ENCODE data around the gene ITSN1.

The ITSN1 gene

GRCh38 chr21:33691945-33692603 is 49.8 kb downstream of the ITSN1 start:
- no peaks in the 10 kb centered on the region for H3K27me3 ChIP-seq
- H3K4me1 ChIP-seq (ENCODE audit: control insufficient read depth in 1 of 2, insufficient read depth in 1 of 2, low read depth in 1 of 2, low read length in 1 of 2): no peaks in the 10 kb centered on the region
- no peaks in the 10 kb centered on the region for H3K9me3 ChIP-seq
- H3K27ac ChIP-seq: no peak overlapping the region
- no peaks in the 10 kb centered on the region for H3K36me3 ChIP-seq
- TF ChIP-seq, protein P1, sequence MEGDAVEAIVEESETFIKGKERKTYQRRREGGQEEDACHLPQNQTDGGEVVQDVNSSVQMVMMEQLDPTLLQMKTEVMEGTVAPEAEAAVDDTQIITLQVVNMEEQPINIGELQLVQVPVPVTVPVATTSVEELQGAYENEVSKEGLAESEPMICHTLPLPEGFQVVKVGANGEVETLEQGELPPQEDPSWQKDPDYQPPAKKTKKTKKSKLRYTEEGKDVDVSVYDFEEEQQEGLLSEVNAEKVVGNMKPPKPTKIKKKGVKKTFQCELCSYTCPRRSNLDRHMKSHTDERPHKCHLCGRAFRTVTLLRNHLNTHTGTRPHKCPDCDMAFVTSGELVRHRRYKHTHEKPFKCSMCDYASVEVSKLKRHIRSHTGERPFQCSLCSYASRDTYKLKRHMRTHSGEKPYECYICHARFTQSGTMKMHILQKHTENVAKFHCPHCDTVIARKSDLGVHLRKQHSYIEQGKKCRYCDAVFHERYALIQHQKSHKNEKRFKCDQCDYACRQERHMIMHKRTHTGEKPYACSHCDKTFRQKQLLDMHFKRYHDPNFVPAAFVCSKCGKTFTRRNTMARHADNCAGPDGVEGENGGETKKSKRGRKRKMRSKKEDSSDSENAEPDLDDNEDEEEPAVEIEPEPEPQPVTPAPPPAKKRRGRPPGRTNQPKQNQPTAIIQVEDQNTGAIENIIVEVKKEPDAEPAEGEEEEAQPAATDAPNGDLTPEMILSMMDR (IDR thresholded peaks at IDR 0.05): no peak
- no peak overlapping the region for H3K4me3 ChIP-seq (ENCODE audit: low read depth in 1 of 2, low read length in 1 of 2)

GRCh38 chr21:33695813-33696212 is 53.5 kb downstream of the ITSN1 start:
- Histone ChIP-seq H3K27ac (no peak overlapping the region), H3K4me3 (ENCODE audit: low read depth in 1 of 2, low read length in 1 of 2) (no peak overlapping the region), H3K4me1 (ENCODE audit: control insufficient read depth in 1 of 2, insufficient read depth in 1 of 2, low read depth in 1 of 2, low read length in 1 of 2) (no peaks in the 10 kb centered on the region), H3K27me3 (no peaks in the 10 kb centered on the region), H3K9me3 (no peaks in the 10 kb centered on the region), H3K36me3 (no peaks in the 10 kb centered on the region)
- TF ChIP-seq, protein P1 (IDR thresholded peaks at IDR 0.05): no peak

- no peaks in the 10 kb centered on the region for H3K4me1 ChIP-seq (ENCODE audit: control insufficient read depth in 1 of 2, insufficient read depth in 1 of 2, low read depth in 1 of 2, low read length in 1 of 2)
- TF ChIP-seq, protein P1 (IDR thresholded peaks at IDR 0.05): no peak
Observed at GRCh38 chr21:33696465-33696864, 54.2 kb downstream of the ITSN1 start.

GRCh38 chr21:33698087-33698860 is 56.0 kb downstream of the ITSN1 start:
- Histone ChIP-seq H3K4me3 (ENCODE audit: low read depth in 1 of 2, low read length in 1 of 2) (no peak overlapping the region), H3K36me3 (no peaks in the 10 kb centered on the region), H3K9me3 (no peaks in the 10 kb centered on the region), H3K27ac (no peak overlapping the region), H3K4me1 (ENCODE audit: control insufficient read depth in 1 of 2, insufficient read depth in 1 of 2, low read depth in 1 of 2, low read length in 1 of 2) (no peaks in the 10 kb centered on the region), H3K27me3 (no peaks in the 10 kb centered on the region)
- TF ChIP-seq, protein P1 (IDR thresholded peaks at IDR 0.05): no peak

More at GRCh38 chr21:33696465-33696864, 54.2 kb downstream of the ITSN1 start:
- Histone ChIP-seq H3K9me3 (no peaks in the 10 kb centered on the region), H3K27ac (no peak overlapping the region), H3K36me3 (no peaks in the 10 kb centered on the region), H3K27me3 (no peaks in the 10 kb centered on the region), H3K4me3 (ENCODE audit: low read depth in 1 of 2, low read length in 1 of 2) (no peak overlapping the region)

DNA sequence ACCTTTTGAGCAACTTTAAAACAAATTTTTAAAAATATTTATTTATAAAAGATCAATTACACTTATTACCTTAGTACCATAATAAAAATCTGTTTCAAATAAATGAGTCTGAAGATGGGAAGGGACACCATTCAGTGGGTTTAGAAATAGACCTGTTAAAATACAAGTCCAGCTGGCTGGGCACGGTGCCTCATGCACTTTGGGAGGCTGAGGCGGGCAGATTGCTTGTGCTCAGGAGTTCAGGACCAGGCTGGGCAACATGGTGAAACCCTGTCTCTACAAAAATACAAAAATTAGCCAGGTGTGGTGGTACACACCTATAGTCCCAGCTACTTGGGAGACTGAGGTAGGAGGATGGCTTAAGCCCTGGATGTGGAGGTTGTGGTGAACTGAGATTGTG is 57.0 kb downstream of the ITSN1 start:
- no peaks in the 10 kb centered on the region for H3K4me1 ChIP-seq (ENCODE audit: control insufficient read depth in 1 of 2, insufficient read depth in 1 of 2, low read depth in 1 of 2, low read length in 1 of 2)
- H3K36me3 ChIP-seq: no peaks in the 10 kb centered on the region
- H3K4me3 ChIP-seq (ENCODE audit: low read depth in 1 of 2, low read length in 1 of 2): no peak overlapping the region
- no peaks in the 10 kb centered on the region for H3K27me3 ChIP-seq
- no peaks in the 10 kb centered on the region for H3K9me3 ChIP-seq
- TF ChIP-seq, protein P1 (IDR thresholded peaks at IDR 0.05): no peak
- no peak overlapping the region for H3K27ac ChIP-seq
